ENCODE measurements around the gene CTNS.
A peak's percentile ranks its signal among the peaks of the same experiment; 100 is the strongest.

The CTNS gene

GRCh38 chr17:3636154-3636907 is at the start of gene CTNS, which contains the start of gene SHPK:
Gene CTNS, plus strand, starts transcription at chr17:3636760. Its CDS starts 3,447 bp downstream, at chr17:3640207.
Gene SHPK, minus strand, starts transcription at chr17:3636250. Its CDS starts 31 bp downstream, at chr17:3636219.
- DNase-seq (ENCODE audit: low spot score): peak; percentile 99

DNA sequence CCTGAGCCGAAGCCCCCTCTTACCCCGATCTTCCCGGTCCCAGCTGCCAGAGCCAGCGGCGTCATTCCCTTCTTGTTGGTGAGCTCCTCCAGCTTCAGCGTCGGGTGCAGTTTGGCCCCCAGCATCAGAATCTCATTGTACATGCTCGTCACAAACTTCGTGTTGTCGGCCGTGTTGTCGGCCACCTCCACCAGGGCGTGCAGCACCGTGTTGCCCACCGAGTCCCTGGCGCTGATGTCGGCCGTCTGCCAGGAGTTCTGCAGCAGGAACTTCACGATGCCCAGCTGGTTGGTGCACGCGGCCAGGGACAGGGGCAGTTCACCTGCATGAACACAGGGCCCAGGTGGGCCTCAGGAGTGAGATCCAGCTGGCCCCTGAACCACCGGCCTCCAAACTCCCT is 46.8 kb upstream of the CTNS start:
- DNase-seq (ENCODE audit: low spot score): no peak

GRCh38 chr17:3590231-3590630 is 46.3 kb upstream of the CTNS start:
- no peak for DNase-seq (ENCODE audit: low spot score)

GRCh38 chr17:3590768-3591167 is 45.8 kb upstream of the CTNS start:
- no peak for DNase-seq (ENCODE audit: low spot score)

DNA sequence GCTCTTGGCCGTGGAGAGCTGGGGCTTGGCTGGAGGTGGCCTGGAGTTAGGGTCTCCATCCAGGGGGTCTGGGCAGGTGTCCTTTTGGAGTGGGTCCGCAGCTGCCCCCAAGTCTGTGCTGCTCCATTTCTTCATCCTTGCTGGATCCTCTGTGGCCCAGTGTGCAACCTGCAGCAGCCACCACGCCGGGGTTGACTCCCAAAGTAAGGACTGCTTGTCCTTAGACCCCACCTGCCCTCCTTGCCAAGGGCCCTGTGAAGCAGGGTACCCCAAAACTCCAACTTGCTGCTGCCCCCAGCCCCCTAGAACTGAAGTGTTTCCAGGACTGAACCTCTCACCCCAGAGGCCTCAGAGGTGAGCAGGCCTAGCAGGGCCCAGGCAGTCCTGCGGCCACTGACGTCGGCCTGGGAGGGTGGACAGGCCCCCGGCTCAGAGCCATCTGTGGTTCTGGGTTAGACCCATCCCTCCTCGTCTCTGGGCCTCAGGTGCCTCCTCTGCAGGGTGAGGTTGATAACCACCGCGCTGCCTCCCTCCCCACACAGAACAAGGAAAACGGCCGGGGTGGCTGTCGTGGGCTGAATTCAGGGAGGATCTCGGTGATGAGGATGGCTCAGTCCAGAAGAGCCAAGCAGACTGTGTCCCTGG is 44.2 kb upstream of the CTNS start:
- DNase-seq (ENCODE audit: low spot score): no peak

DNA sequence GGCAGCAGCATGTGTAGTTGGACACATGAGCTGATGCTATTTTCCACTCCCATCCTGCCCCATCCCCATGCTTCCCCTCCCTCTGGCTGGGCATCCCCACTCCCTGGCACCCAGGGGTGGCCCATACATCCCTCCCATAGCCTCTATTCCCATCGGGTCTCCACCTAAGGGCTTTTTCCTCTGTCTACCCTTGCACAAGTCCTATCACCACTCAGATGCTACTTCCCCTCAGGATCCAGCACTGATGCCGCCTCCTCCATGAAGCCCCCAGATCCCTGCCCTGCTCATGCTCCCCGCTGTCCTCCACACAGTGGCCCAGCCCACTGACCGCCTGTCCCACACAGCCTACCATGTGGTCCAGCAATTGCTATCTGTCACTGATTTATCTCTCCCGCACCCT is 43.2 kb upstream of the CTNS start:
- DNase-seq (ENCODE audit: low spot score): no peak

GRCh38 chr17:3594051-3594800 is 42.3 kb upstream of the CTNS start:
- peak; percentile 29 for DNase-seq (ENCODE audit: low spot score)

GRCh38 chr17:3594976-3595375 is 41.6 kb upstream of the CTNS start:
- no peak for DNase-seq (ENCODE audit: low spot score)

- no peak for DNase-seq (ENCODE audit: low spot score)
Measured at GRCh38 chr17:3596804-3597464, 39.6 kb upstream of the CTNS start.

GRCh38 chr17:3598078-3598477 is 38.5 kb upstream of the CTNS start:
- no peak for DNase-seq (ENCODE audit: low spot score)

DNA sequence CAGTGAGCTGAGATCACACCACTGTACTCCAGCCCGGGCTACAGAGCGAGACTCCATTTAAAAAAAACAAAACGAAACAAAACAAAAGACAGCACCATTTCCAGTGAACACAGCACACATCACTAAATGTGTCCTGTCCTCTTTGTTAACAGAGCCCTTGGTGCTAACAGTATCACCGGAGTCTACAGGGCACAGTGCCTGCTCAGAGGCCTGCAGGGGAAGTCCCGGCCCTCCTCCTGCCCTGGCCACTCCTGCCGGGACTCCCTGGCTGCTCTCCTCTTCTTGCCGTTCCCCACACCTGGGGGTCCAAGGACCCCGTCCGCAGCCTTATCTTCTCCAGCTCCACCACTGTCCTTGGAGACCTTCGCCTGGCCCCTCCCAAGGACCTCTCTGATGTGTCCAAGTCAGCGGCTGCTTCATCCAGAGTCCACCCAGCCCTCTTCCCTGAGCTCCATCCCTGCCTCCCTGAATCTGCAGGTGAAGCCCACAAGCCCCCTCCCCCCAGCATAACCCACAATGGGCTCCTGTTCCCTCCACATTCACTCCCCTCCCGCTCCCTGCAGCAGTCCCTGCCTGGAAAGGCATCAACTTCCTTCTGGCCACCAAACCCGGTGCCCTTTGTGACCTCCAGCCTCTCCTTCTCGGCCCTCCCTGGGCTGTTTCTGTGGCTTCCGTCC is 35.9 kb upstream of the CTNS start:
- no peak for DNase-seq (ENCODE audit: low spot score)

DNA sequence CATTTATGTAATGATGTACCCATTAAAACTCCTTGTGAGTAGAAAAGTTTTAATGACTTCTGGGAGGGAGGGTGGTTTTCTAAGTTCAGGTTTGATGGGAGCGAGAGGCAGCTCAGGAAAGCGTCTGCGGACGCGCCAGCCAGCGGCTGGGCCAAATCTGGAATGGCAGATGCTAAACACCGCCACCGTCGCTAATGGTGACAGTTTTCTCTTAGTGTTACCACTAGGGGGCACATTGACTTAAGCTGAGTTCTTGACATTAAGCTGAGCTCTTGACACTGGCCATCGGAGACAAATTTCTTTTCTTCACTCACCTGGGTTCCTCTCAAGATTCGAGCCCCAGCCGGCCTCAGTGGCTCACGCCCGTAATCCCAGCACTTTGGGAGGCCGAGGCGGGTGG is 34.1 kb upstream of the CTNS start:
- no peak for DNase-seq (ENCODE audit: low spot score)

DNA sequence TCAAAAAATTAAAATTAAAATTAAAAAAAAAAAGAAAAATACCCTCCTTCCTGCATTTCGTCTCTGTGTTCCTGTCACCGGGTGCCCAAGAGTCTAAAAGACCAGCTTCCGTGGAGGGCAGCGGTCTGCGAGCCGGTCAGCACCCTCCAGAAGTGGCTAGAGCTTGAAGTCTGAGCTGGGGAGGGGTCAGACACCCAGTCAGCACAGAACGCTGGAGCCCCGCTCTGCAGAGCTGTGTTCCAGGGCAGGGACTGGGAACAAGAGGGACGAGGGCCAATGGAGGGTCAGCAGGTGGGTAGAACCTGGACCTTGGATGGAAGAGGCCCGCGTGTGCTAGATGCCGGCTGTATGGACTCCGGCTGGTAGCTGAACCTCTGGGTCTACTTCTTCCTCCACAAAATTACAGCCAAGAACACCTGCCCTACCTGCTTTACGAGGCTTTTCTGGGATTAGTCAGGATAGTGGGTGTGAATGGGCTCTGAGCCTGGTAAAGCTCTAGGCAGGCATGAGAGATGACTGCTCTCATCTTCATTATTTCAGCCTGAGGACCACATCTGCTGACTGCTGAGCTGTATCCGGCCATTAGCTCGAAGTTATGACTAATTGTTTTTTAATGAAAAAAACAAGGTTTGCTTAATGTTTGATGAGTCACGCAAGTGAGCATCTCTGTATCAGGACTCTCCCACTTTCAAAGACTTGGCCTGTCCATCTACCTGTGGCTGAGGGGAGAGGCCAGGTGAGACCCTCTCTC is 33.3 kb upstream of the CTNS start:
- peak; percentile 74 for DNase-seq (ENCODE audit: low spot score)

DNA sequence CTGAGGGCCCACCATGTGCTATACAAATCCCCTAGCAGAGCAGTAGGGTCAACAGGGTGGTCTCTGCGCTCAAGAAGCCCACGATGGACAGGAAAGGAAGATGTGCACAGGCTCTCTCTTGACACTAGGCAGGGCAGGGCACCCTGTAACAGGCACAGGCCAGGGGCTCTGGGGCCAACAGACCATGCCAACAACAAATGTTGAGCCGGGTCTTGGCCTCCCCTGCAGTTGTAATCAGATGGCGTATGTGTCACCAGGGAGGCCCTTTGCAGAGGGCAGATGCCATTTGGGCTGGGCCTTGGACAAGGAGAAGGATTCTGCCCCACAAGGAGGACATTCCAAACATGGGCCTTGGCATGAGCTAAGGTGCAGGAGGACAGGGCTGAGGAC is 32.7 kb upstream of the CTNS start:
- no peak for DNase-seq (ENCODE audit: low spot score)

- DNase-seq (ENCODE audit: low spot score): no peak
Measured at GRCh38 chr17:3609689-3610088, 26.9 kb upstream of the CTNS start.

GRCh38 chr17:3610523-3610922 is 26.0 kb upstream of the CTNS start:
- DNase-seq (ENCODE audit: low spot score): no peak

DNA sequence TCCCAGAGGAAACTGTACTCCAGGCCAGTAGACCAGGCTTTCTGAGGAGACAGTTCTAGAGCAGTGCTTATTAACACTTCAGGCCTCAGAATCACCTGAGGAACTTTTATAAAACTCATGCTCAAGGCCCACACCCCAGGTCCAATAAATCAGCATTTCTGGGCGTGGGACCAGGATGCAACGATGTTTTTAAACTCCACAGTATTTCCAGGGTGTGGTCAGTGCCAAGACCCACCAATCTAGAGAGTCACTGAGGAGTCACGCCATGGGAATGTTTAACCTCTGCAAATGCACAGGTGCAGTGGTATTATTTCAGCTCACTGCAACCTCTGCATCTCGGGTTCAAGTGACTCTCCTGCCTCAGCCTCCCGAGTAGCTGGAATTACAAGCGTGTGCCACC is 23.4 kb upstream of the CTNS start:
- no peak for DNase-seq (ENCODE audit: low spot score)

DNA sequence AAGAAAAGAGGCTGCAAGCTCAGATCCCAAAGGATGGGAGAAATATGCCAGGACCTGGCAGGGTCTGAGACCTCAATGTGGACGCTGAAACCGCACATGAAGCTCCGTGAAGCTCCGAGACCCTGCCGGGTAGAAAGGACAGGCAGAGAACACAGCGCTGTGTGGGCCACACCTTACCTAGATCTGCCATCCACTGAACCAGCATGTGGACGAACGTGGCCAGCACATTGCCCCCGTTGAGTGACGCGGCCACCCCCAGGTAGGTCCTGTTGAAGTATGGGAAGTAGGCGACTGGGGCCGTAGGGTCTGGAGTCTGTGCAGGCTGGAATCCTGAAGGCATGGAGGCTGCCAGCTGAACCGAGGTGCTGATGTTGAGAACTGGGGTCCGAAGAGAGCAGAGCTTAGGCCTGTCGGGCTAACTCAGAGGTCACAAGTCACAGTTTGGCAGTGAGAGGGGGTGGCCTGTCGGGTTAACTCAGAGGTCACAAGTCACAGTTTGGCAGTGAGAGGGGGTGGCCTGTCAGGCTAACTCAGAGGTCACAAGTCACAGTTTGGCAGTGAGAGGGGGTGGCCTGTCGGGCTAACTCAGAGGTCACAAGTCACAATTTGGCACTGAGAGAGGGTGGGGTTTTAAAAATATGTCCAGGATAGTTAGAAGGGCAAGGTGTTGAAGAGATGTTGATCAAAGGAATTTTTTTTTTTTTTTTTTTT is 21.2 kb upstream of the CTNS start:
- DNase-seq (ENCODE audit: low spot score): no peak

DNA sequence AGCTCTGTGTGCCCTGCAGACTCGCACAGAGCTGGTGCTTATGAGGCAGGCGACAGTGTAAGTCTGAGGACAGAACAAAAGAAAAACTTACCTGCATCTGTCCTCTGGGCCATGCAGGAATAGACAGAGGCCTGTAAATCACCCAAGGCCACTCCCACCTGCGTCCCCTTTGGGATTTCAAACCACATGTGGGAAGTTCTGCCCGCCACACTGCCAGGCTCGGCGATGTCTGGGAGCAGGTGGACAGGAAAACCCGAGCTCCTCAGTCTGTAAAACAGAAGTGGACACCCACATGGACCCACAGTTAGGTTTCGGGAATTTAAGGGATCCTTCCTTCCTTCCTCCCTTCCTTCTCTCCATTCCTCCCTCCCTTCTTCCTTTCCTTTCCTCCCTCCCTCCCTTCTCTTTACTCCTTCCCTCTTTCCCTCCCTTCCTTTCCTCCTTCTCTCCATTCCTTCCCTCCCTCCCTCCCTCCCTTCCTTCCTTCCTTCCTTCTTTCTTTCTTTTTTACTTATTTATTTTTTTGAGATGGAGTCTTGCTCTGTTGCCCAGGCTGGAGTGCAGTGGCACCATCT is 15.3 kb upstream of the CTNS start:
- DNase-seq (ENCODE audit: low spot score): no peak

DNA sequence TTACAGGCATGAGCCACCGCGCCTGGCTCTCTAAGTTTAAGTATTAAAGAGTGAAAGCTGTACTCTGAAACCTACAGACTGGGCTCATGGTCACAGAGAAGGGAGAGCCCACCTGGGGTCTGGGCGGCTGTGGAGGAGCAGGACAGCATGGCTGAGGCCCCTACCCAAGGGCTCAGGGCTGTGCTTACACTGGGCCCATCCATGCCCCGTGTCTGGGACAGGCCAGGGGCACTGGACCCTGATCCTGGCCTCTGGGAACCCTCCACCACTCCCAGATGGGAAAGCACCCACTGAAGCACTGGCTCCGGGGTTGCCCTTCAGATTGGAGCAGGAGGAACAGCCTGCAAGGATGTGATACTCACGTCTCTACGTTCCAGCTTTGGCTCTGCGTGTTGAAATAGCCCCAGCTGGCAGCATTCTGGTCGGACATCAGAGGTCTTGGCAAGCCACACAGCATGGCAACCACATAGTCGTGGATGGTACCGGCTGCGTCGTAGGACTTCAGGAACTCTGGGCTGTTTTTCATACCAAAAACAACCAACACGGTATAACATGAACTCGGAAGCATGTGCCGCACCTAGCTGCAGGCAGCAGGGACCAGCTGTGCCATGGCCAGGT is 13.5 kb upstream of the CTNS start:
- no peak for DNase-seq (ENCODE audit: low spot score)
